GM12878 (cell line): ENCODE measurements around the gene RIN1. TPM values are rescaled to one million over a fixed set of nuclear protein-coding genes. Genes with fewer than 3 reads are reported as not detected.

Experiments
- ATAC-seq: fragments of 200-7000 bp; cut with Tn5 transposase; 3 replicates; pipeline ENCODE4 v1.9.1; 2020; ENCODE audit warnings: mild to moderate bottlenecking, moderate library complexity
- BruUV-seq: library from RNA; stranded (reverse); fragments of 400-500 nt; replicated peaks from 2 replicates; lab custom pipeline; 2021; lab: Mats Ljungman, UMichigan
- CTCF ChIA-PET: fragments of 300-600 bp; sonication (Branson Sonifier 250); formaldehyde crosslinking; extraction: SDS; loops from one replicate; lab custom pipeline; 2021; ENCODE audit warnings: inconsistent platforms; lab: Yijun Ruan, JAX
- POLR2A ChIA-PET: fragments of 350-600 bp; formaldehyde crosslinking; extraction: SDS; loops from one replicate; lab custom pipeline; 2021; ENCODE audit warnings: inconsistent platforms; lab: Charles Lee
- RAD21 ChIA-PET: fragments of 300-600 bp; sonication (Branson Sonifier 250); formaldehyde crosslinking; loops from one replicate; lab custom pipeline; 2023; ENCODE audit warnings: antibody characterized with exemption; ENCODE audit not compliant: unreplicated experiment; lab: Charles Lee
- SMC1A ChIA-PET: fragments of 300-600 bp; sonication (Branson Sonifier 250); formaldehyde crosslinking; loops from one replicate; lab custom pipeline; 2023; ENCODE audit not compliant: unreplicated experiment, uncharacterized antibody; lab: Charles Lee
- DNase-seq: peaks from one replicate; pipeline ENCODE4 v3.0.0-alpha.2; 2011; ENCODE audit warnings: low read depth, low spot score
- FAIRE-seq: peaks from 3 replicates; lab custom pipeline; 2011; peaks lifted over from hg19 to GRCh38; lab: Jason Lieb, UNC
- H2AFZ ChIP-seq: 2 replicates; pipeline ENCODE4 v1.6.0; 2011; ENCODE audit warnings: low read depth, low read length, control low read depth; ENCODE audit not compliant: control insufficient read depth
- H3K27ac ChIP-seq: 2 replicates; pipeline ENCODE4 v1.5.1; 2011; ENCODE audit warnings: control low read depth; ENCODE audit not compliant: control insufficient read depth, insufficient read depth
- H3K27me3 ChIP-seq, 2 experiments: replicated peaks in 1 of 2; 2 replicates each; pipeline versions ENCODE4 v1.6.0 to v1.6.1; 2011; ENCODE audit warnings: low read length in 1 of 2; ENCODE audit not compliant: control insufficient read depth in 2 of 2, insufficient read depth in 2 of 2
- H3K36me3 ChIP-seq, 2 experiments: 2 replicates each; pipeline ENCODE4 v1.5.1; 2011; ENCODE audit warnings: low read length in 1 of 2; ENCODE audit not compliant: control insufficient read depth in 2 of 2, insufficient read depth in 2 of 2
- H3K4me1 ChIP-seq: 2 replicates; pipeline ENCODE4 v1.6.1; 2011; ENCODE audit warnings: mild to moderate bottlenecking, low read length, moderate library complexity, mixed read lengths; ENCODE audit not compliant: control insufficient read depth, insufficient read depth
- H3K4me2 ChIP-seq: 2 replicates; pipeline ENCODE4 v1.6.0; 2011; ENCODE audit warnings: control low read depth; ENCODE audit not compliant: control insufficient read depth, insufficient read depth
- H3K4me3 ChIP-seq: fragments of 200-600 bp; sonication (generic); 2 replicates; pipeline ENCODE4 v1.5.1; 2016
- H3K79me2 ChIP-seq: 2 replicates; pipeline ENCODE4 v1.6.0; 2011; ENCODE audit warnings: low read length; ENCODE audit not compliant: control insufficient read depth, insufficient read depth
- H3K9ac ChIP-seq: 2 replicates; pipeline ENCODE4 v1.8.0; 2011; ENCODE audit warnings: low read length, control low read depth, mixed read lengths; ENCODE audit not compliant: control insufficient read depth, insufficient read depth
- H3K9me3 ChIP-seq: replicated peaks from 3 replicates; pipeline ENCODE4 v1.5.1; 2011; ENCODE audit warnings: mild to moderate bottlenecking, low read length; ENCODE audit not compliant: control insufficient read depth, insufficient read depth
- H4K20me1 ChIP-seq: 2 replicates; pipeline ENCODE4 v1.6.0; 2011; ENCODE audit not compliant: control insufficient read depth, insufficient read depth
- ATF7 ChIP-seq: fragments of 450-650 bp; IDR thresholded peaks from 2 replicates; pipeline ENCODE4 v1.6.1; 2016; ENCODE audit warnings: low read depth, mild to moderate bottlenecking
- CREB1 ChIP-seq: IDR thresholded peaks from 2 replicates; pipeline ENCODE4 v1.6.1; 2012; ENCODE audit warnings: low read depth, mild to moderate bottlenecking, inconsistent platforms
- ELK1 ChIP-seq: IDR thresholded peaks from 2 replicates; pipeline ENCODE4 v1.6.1; 2012; ENCODE audit warnings: low read depth, low read length, improper control_type of control experiment
- HCFC1 ChIP-seq: fragments of 150-350 bp; IDR thresholded peaks from 2 replicates; pipeline ENCODE4 v1.6.1; 2014; ENCODE audit warnings: low read length
- NFXL1 ChIP-seq: fragments of 450-650 bp; IDR thresholded peaks from 2 replicates; pipeline ENCODE4 v1.6.1; 2017; ENCODE audit warnings: antibody characterized with exemption, mild to moderate bottlenecking, borderline replicate concordance
- NR2C2 ChIP-seq: IDR thresholded peaks from 2 replicates; pipeline ENCODE4 v1.6.1; 2011; ENCODE audit warnings: borderline replicate concordance, low read depth; ENCODE audit not compliant: control insufficient read depth, insufficient read length
- PKNOX1 ChIP-seq: fragments of 450-650 bp; IDR thresholded peaks from 2 replicates; pipeline ENCODE4 v1.6.1; 2016; ENCODE audit warnings: mild to moderate bottlenecking
- SP1 ChIP-seq: IDR thresholded peaks from one replicate; pipeline ENCODE4 v1.6.1; 2011; ENCODE audit warnings: low read depth, low read length
- TCF3 ChIP-seq: IDR thresholded peaks from 2 replicates; pipeline ENCODE4 v1.6.1; 2012; ENCODE audit warnings: low read depth, mild to moderate bottlenecking, low read length, borderline replicate concordance; ENCODE audit not compliant: insufficient read depth
- TCF7 ChIP-seq: IDR thresholded peaks from 2 replicates; pipeline ENCODE4 v1.6.1; 2014; ENCODE audit warnings: antibody characterized with exemption, borderline replicate concordance
- USF2 ChIP-seq: IDR thresholded peaks from 2 replicates; pipeline ENCODE4 v1.6.1; 2011; ENCODE audit warnings: low read depth, low read length, improper control_type of control experiment, borderline replicate concordance
- ZNF622 ChIP-seq: fragments of 450-650 bp; IDR thresholded peaks from 2 replicates; pipeline ENCODE4 v1.6.1; 2017; ENCODE audit warnings: mild to moderate bottlenecking, inconsistent platforms
- WGBS: methylation state at CpG from one replicate; pipeline ENCODE4 v1.1.6; 2016; ENCODE audit warnings: low lambda C conversion rate; ENCODE audit not compliant: insufficient replicate concordance, insufficient coverage; ENCODE audit errors: missing lambda C conversion rate; 5-methylcytosine and 5-hydroxymethylcytosine counted together
- in situ Hi-C: fragments of 300-500 bp; cut with MboI; formaldehyde crosslinking; loops from 9 replicates; pipeline ENCODE4 v1.14.3; 2018; ENCODE audit warnings: mixed read lengths
- intact Hi-C: fragments of 100-400 bp; cut with micrococcal nuclease; formaldehyde crosslinking; loops from one replicate; pipeline ENCODE4 v1.14.2; 2022; ENCODE audit not compliant: unreplicated experiment
- polyA plus RNA-seq, 11 experiments: library from polyadenylated mRNA; depleted of rRNA in 4 of 11; unstranded in 6 of 11; stranded (reverse) in 5 of 11; fragments of >200 nt; fragmentation: Nextera tagmentation in 4 of 11; fragmentation: Illumina TruSeq in 1 of 11; extraction: Ambion mirVana in 4 of 11; extraction: Trizol in 1 of 11; gene quantifications; 1 replicate in 1 of 11; 2 replicates in 10 of 11; pipeline versions ENCODE4 v1.2.1 to v1.2.3, GENCODE V29; 2011 to 2016; ENCODE audit warnings: inconsistent platforms in 2 of 11, missing spikeins in 2 of 11, low read depth in 1 of 11
- total RNA-seq, 4 experiments: library from RNA; depleted of rRNA in 3 of 4; stranded (reverse); fragments of >200 nt in 3 of 4; fragmentation: Illumina TruSeq in 1 of 4; extraction: Trizol in 1 of 4; gene quantifications; 2 replicates each; pipeline versions ENCODE4 v1.2.1 to v1.2.3, GENCODE V29; 2013 to 2021

Gene RIN1
- total and polyA plus RNA-seq, 10 of the 15 experiments (the other 5 are each of a cell fraction or from before 2014, with no cell fraction given): 0.04 to 0.69 (median 0.22) TPM; not detected in 1

GRCh38 chr11:66302656-66303055, 33.6 kb downstream of the RIN1 start:
- no peaks in the 10 kb centered on the region for H3K4me1 ChIP-seq
- no peak overlapping the region for H3K27ac ChIP-seq
- H3K27me3 ChIP-seq: peaks cover 0 to 2% of the 10 kb centered on the region in 2 experiments; a peak in 2 of 4 replicates
- in situ Hi-C loops (no loop called here), intact Hi-C loops (no loop called here)
- 38% methylated on average over 12 of the region's 12 CpGs for WGBS
- no peak for DNase-seq
- no peak overlapping the region for H3K4me3 ChIP-seq
- CTCF ChIA-PET: interaction anchor here (1.1 to 2.4 kb wide), 4 partner anchors 9 to 87 kb away, joined by 3 to 9 read pairs (median 6); no protein-coding TSS in a partner anchor
- POLR2A ChIA-PET: interaction anchor here (1.3 kb wide), 1 partner anchor 14 kb away, joined by 4 read pairs; the partner anchor contains the start of gene YIF1A
- SMC1A ChIA-PET: interaction anchor here (1.7 kb wide), 1 partner anchor 9 kb away, joined by 7 read pairs; no protein-coding TSS in a partner anchor
- H3K79me2 ChIP-seq: no peaks in the 10 kb centered on the region
- no peaks in the 10 kb centered on the region for H3K9me3 ChIP-seq
- no peaks in the 10 kb centered on the region for H4K20me1 ChIP-seq
- H2AFZ ChIP-seq: no peak overlapping the region
- BruUV-seq: no TSS peak
- H3K9ac ChIP-seq: no peak overlapping the region
- no peak for FAIRE-seq
- no peaks in the 10 kb centered on the region for H3K36me3 ChIP-seq
- RAD21 ChIA-PET: interaction anchor here (1.5 kb wide), 1 partner anchor 9 kb away, joined by 6 read pairs; no protein-coding TSS in a partner anchor
- TF ChIP-seq NR2C2 (no peak), USF2 (no peak), TCF3 (no peak), PKNOX1 (no peak), CREB1 (no peak), HCFC1 (no peak), SP1 (no peak), NFXL1 (no peak), ATF7 (no peak), ZNF622 (no peak), ELK1 (no peak), TCF7 (no peak)
- ATAC-seq: no peak
- H3K4me2 ChIP-seq: no peak overlapping the region
